ENCODE measurements around the gene HP1BP3.

HP1BP3 gene

DNA sequence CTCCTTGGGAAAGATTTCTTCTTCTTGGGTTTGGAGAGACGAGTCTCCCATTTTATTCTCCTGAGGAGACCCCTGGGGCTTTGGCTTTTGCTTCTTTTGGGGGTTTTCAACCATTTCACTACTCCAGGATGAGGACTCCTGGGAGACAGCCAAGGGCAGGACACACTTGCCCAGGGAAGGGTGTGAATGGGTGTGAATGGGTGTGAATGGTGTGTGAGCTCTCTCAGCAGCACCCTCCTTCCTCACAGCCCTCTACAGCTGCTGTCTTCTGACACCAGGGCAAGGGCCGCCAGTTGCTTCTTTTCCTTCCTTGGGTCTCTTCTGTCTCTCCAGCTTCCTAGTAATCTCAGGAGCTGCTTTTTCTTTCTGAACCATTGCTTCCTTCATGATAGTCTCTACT lies 93.5 kb downstream of the HP1BP3 start:
- DNase-seq (ENCODE audit: low read depth in 2 of 2), result no peak
